NCI-H1930 (cell line): ENCODE data around the gene MAD1L1.
"Not testable (repeated sequence)": the region's sequence is repeated elsewhere in the genome, so short reads cannot be mapped to it uniquely, and the experiment has no call there.

Experiments
- DNase-seq, 2 experiments: peaks; one replicate each; lab custom pipeline; 2025; lab: John Stamatoyannopoulos, UW

MAD1L1 gene

GRCh38 chr7:1863091-1863900, 369.4 kb downstream of the MAD1L1 start:
- no peak for DNase-seq

GRCh38 chr7:1862560-1862959, 370.2 kb downstream of the MAD1L1 start:
- DNase-seq: no peak

GRCh38 chr7:1861799-1862458, 370.8 kb downstream of the MAD1L1 start:
- DNase-seq: no peak

GRCh38 chr7:1860881-1861798, 371.6 kb downstream of the MAD1L1 start:
- not testable (repeated sequence) for DNase-seq

- no peak for DNase-seq
These were observed 373.3 kb downstream of the MAD1L1 start for GRCh38 chr7:1859266-1860035.

GRCh38 chr7:1858435-1859265, 374.1 kb downstream of the MAD1L1 start:
- no peak for DNase-seq

- DNase-seq: no peak
These were observed 375.0 kb downstream of the MAD1L1 start for GRCh38 chr7:1857487-1858421.

- no peak for DNase-seq
These were observed 375.8 kb downstream of the MAD1L1 start for GRCh38 chr7:1856888-1857441.

GRCh38 chr7:1856161-1856887, 376.4 kb downstream of the MAD1L1 start:
- DNase-seq: no peak

GRCh38 chr7:1855725-1856160, 377.0 kb downstream of the MAD1L1 start:
- DNase-seq: no peak

GRCh38 chr7:1854866-1855724, 377.6 kb downstream of the MAD1L1 start:
- DNase-seq: no peak

- DNase-seq: no peak
These were observed 378.5 kb downstream of the MAD1L1 start for GRCh38 chr7:1853986-1854865.

- DNase-seq: no peak
These were observed 379.2 kb downstream of the MAD1L1 start for GRCh38 chr7:1853431-1853985.

- no peak for DNase-seq
These were observed 380.0 kb downstream of the MAD1L1 start for GRCh38 chr7:1852517-1853430.
